Activated CD8-positive, alpha-beta memory T cell treated with anti-CD3 and anti-CD28 coated beads, Interleukin-2, amount 50 U/mL, for 4 hours (primary cell): Measurements from ENCODE around the gene RFX2.
A peak's percentile ranks its signal among the peaks of the same experiment; 100 is the strongest.

Experiments used
- DNase-seq: peaks from one replicate; pipeline ENCODE4 v3.0.0-alpha.2; 2020

The RFX2 gene

DNA sequence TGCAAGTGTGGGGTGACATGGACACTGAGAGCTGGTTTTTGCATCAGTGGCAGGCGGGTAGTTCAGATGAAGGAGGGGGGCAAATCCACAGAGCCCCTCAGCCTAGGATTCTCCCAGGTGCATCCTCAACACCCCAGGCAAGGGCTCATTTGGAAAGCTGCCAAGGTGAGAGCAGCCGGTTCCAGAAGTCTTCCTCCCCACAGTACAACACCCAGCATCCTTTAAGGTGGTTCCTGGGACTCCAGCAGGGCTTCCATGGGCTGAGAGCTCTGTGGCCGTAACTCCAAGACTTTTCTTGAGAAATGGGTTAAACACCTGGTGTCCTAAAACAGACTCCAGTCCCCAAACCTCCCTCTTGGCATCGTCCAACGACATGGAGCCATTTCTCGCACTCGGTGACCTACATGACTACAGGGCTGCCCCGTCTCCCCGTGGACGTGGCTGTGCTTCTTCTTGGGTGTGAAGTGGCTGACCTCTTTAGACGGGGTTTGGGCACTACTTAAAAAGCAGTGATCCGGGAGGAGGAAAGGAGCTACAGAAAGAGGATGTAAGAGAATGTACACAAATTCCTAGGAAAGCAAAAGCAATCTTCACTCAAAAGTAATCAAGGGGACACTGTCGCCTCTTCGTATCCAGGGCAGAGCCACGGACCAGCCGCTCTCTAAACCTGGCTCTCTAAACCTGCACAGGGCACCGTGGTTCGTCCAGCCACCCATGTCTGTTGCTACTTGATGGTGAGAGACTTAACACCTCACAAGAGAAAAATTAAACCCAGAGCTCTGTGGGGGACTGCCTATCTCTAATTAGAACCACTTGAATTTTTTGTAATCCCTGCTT is 157.9 kb downstream of the RFX2 start:
- DNase-seq: no peak

DNA sequence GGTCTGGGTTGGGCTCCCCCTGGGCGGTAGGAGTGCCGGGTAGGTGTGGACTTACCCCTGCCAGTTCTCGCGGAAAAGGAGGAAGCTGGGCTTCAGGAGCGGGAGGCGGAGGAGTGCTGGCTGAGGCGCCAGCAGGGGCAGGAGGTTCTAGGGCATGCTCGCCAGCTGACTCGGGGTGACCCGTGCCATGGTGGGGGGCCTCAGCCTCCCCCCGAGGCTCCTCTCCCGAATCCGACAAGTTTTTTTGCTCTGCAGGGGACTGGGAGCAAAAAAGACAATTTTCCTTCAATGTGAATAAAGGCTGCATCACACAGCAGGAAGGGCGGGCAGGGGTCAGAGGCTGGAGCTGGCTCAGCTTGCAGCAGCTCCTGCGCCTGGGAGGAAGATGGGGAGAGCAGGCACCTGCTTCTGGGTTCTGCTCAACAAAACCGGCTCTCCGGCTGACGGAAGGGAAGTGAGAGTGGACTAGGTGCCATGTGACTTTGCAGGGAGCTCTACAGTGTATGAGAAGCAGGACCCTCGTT is 158.9 kb downstream of the RFX2 start:
- no peak for DNase-seq

DNA sequence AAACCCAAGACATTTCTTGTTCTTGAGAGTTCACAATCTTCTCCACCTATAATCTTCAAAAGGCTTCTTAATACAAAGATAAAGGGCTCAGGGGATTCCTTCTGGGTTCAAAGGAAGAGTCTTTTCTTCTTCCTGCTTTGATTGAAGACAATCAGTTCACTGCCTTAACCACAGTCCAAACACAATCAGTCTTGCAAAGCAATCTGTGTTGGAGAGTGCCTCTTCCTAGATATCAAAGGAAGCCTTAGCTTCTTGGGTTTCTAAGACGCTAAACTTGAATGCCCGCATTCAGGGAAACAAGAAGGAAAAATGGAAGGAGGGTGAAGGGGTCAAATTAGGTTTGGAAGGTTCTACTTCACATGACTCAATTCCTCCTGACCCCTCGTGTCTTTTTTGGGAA is 159.6 kb downstream of the RFX2 start:
- DNase-seq: no peak

DNA sequence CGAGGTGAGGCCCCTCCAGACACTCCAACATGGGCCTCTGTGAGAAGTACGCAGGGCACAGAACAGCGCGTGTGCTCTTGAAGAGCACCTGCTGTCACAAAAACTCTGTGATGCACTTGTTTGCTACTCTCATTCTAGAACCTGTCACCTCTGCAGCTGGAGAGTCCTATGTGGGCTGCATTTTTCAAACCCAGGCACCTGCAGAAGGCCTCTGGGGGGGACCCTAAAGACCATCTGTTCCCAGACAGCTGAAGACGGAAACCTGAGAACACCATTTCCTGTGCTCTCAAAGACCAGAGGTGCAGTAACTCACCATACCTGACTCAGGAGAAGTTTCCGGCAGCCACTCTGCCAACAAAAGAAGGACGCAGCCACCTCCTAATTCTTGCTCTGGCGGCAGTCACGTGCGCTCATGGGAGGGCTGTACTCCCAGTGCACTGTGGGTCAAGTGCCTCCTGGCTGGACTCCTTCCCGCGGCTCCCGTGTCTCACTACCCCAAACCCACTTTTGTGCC is 160.5 kb downstream of the RFX2 start:
- peak; percentile 26 for DNase-seq

DNA sequence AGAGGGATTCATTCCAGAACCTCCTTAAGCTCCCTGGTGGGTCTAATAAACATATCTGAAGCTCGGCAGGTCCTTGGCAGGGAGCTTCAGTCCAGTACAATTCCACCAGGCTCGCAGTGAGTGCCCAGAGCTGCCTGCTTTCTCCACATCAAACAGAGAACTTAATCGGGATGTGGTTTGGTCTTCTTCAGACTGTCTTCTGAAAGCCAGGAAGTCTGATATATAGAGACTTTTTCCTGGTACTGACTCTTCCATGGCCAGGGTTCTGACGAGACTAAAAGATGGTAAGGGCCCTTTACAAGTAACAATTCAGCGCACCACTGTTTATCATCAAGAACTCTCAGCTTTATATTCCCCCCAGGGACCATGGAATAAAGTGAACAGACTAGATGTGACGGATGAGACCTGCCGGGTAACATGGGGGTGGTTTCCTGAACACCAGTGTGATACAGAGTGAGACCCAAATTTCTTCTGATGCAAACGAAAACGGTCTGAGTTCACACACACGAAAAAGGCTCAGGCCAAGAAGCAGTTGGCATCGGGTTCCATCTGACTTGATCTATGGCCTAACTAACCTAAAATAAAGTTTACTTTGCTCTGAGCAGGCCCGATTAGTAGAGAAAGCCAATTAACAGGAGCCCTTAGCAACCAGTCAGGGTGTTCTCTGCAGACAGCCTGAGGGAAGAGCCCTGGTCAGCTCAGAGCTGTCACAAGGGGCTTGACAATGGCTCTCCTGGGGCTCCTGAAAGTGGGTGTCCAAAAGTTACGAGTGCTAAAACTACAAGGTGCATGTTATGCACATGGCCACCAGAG is 161.3 kb downstream of the RFX2 start:
- DNase-seq: no peak

- DNase-seq: no peak
Measured at GRCh38 chr19:5947435-5947834, 162.9 kb downstream of the RFX2 start.

GRCh38 chr19:5943623-5944022 is 166.7 kb downstream of the RFX2 start:
- DNase-seq: no peak
